Left forelimb (tissue), 1 donor: ENCODE data around the gene BARX1.
A peak's percentile ranks its signal among the peaks of the same experiment; 100 is the strongest.
"Not testable (repeated sequence)": the region's sequence is repeated elsewhere in the genome, so short reads cannot be mapped to it uniquely, and the experiment has no call there.

Source experiments
- DNase-seq: peaks from one replicate; pipeline ENCODE4 v3.0.0-alpha.2; 2018; ENCODE audit warnings: low spot score

Gene BARX1

DNA sequence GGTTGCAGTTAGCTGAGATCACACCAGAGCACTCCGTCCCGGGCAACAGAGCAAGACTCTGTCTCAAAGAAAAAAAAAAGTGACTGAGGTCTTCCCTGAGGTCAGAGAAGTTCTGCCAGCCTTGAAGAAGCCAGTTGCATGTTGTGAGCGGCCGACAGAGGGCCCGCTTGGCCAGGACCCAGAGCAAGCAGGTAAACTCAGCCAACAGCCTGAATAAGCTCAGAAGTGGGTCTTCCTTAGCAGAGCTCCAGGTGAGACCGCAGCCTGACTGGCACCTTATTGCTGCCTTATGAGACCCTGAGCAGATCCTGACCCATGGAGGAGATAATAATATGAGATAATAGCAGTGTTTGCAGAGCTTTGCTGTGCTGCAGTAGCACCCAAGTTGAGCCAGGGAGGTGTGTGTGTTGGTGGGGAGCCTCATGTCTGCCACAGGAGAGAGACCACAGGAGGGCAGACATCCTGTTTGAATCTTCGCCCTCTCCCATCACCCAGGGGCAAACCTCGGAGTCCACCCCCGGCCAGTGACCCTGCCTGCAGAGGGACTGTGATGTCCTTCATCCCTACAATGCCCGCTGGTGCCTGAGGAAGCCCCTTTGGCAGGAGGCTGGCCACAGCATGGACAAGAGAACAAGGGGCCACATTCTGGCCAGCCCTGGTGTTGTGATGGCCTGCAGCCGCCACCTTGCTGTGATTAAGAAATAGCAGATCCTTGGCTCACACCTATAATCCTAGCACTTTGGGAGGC is 10.8 kb upstream of the BARX1 start:
- DNase-seq, result peak; percentile 58

DNA sequence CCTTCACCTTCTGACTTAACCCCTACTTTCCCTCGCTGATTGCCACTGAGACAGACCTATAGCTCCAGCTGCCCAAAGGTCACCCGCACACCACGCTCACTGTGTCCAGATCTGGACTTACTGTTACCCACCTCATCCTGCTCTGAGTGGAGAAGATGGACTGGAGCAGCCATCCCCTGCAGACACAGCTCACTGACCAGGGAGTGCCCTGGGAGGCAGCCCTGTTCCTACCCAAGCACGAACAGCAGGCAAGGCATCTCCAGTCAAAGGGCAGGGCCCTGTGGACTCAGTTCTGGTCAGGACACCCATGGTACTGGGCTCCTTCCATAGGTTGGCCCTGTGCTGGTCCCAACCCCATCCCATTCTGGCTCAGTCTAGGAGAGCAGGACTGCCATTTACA is 9.5 kb upstream of the BARX1 start:
- no peak for DNase-seq

DNA sequence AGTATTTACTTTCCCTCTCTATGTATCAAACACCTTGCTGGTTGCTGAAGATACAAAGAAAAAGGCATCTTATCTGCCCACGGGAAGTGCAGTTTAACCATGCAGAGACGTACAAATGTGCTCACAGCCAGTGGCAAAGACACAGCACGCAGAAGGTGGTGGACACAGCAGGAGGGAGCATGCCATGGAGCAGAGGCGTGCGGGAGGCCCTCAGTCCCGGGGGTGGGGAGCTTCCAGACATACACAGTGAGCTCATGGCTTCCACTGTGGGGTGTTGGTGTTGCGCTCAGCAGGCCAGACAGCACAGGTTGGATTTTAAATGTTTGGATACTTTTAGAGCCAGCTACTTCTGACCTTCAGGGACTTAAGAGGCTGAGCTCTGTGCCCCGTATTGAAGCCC is 8.8 kb upstream of the BARX1 start:
- no peak for DNase-seq

DNA sequence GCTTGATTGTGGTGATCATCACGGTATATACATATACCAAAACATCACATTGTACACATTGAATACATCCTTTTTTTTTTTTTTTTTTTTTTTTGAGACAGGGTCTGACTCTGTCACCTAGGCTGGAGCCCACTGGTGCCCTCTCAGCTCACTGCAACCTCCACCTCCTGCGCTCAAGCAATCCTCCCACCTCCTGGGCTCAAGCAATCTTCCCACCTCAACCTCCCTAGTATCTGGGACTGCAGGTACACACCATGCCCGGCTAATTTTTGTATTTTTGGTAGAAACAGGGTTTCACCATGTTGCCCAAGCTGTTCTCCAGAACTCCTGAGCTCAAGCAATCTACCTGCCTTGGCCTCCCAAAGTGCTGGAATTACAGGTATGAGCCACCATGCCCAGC is 8.3 kb upstream of the BARX1 start:
- DNase-seq, result not testable (repeated sequence)

DNA sequence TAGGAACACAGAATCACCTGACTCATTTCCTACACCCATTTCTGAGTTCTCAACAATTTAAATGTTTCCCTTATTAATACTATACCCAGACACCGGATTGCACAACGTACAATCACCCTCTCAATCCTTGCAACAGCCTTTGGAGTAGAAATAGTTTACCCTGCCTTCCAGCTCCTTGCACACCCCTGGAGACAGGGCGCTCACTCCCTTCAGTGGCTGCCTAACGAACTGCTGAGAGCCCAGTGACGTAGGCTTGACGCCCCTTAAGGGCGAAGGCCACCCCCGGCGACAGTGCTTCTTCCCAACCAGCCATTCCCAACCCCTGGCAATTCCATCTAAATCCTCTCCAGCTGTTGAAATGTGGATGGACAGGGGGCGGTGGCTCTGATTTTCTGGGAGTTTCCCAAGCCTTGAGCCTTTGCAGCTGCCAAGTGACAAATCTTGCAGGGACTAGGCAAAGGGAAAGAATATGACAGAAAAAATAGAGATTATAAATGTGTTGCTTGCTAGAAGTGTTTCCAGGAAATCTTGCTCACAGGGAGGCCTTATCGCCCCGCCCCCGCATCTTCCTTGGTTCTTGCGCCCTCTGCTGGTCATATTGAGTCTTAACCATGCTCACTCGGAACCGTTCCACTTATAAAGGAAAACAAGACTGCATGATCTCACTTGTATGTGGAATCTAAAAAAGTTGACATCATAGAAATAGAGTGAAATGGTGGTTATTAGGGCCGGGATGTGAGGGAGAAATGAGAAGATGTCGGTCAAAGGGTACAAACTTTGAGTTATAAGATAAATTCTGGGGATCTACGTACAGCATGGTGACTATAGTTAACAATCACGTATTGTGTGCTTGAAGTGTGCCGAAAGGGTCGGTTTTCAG is 7.6 kb upstream of the BARX1 start:
- DNase-seq, result peak; percentile 84

DNA sequence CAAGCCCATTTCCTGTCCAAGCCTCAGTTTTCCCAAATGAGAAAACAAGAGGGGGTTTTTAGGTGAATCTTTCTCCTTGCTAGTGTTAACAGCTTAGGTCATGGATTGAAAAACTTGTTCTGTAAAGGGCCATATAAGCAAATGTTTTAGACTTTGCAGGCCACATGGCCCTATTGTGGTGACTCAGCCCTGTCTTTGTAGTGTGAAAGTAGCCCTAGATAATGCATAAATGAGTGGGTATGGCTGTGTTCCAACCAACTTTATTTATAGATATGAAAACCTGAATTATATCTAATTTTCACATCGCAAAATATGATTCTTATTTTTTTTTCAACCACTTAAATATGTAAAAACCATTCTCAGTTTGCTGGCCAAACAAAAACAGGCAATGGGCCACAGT is 6.9 kb upstream of the BARX1 start:
- no peak for DNase-seq

DNA sequence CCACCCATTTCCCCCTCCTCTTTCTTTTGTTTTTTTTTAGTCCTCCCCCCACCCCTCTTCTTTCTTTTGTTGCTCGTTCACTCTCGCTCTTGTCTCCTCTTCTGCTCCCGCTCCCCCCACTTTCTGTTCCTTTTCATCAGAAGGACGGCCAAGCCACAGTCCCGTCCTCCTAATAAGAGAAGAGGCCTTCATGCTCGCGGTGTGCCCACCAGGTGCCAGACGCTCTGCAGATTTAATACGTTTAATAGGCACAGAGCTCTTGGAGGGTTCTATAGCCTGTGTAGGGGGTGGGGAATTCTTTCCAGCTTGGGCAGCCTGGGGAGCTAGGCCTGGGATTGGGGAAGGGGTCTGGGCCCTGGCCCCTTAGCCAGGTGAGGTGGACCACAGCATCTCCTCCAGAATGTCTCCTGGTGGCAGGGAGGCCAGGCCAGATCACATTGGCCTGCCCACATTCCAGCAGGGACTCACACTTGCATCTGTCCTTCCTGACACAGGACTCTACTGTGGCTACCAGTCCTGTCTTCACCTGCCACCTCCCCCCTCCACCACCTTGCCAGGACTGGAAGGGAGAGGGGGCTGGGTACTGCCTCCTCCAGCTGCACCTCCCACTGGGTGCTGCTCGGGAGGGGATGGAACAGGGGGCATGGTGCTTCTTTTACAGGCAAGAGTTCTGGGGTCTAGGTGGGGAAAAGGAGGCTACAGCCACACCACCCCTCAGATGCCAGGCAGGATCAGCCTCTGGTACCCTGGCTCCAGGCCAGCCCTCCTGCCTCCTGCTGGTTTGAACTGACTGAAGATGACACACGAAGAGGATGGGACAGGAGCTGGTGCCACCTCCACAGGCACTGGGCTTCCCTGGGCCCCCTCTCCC is 6.1 kb upstream of the BARX1 start:
- peak; percentile 62 for DNase-seq

DNA sequence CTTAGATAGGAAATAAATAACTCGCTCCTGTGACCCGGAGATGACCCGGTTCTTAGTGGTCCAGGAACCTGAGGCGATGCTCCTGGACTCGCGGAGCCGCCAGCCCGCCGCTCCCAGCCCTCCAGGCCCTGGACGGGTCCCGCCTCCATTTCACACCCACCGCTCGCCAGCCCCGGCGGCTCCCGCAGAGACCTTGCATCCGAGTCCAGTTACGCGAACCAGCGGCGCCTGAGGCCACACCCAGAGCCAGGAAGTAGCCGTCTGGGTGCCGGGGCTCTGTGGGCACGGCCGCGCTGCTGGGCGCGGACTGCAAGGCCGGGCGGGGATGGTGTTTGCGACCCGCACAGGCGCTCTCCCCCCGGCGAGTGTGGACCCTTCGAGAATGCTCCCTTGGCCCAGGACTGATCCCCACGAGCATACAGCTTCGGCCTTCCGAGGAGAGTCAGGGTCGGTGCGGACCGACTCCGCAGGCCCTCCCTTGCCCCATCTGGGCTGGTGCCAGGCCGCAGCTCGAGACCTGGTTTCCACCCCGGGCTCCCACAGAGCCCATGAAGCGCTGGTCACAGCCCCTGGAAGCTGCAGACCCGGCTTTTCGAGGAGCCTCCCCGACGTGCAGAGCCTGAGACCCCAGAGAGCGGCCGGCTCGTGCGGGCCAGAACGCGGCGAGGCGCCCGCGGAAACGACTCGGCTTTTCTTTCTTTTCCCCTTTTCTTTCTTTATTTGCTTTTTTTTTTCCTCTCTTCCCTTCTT is 5.2 kb upstream of the BARX1 start:
- DNase-seq, result no peak

DNA sequence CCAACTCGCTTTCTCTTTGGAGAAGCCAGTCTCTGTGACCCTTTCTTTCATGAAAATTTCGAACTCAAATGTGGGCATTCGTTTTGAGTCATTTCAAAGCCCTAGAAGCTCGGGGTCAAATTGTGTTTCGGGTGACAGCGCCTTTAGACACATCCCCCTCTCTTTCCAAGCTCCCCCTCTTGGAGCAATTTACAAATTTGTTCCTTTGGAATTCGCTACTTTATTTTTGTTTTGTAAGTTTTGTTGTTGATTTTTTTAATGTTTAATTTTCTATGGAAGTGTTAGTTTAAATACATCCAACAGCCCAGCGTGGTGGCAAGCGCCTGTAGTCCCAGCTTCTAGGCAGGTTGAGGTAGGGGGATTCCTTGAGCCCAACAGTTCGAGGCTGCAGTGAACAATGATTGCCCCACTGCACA is 4.6 kb upstream of the BARX1 start:
- no peak for DNase-seq

DNA sequence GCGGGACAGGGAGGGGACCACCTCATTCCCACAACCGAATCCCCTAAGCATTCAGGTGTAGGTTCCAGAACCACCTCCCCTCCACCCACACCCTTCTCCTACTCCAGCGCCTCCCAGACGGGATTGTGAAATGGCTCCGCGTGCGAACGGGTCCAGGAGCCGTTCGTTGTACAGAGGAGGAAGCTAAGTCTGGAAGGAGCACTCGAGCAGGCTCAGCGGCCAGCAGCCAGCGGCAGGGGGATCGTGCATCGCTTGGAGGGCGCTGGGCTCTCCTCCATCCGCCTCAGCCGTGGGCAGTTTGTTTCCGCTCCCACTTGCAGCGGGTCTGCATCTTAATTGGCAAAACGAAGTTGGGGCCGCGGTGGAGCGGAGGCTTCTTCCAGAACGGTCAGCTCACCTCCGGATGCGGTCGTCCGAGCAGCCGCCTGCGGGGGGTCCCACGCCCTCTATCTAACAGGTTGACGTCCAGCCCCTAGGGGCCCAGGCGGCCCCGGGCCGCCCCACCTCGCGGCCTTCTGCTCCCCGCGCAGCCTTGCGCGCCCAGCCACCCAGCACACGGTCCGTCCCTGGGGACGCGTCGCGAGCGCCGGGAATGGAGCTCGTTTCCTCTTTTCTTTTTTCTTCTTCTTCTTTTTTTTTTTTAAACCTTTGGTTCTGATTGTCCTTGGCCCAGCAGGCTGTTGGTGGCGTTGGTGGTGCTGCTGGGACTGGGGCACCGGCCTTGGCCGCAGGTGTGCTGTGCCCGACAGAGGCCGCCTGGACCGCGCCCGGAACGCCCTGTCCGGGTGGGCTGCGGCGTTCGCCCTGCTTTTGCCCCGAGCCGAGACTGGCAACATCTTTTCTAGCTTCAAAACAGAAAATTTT is 3.9 kb upstream of the BARX1 start:
- peak; percentile 72 for DNase-seq

DNA sequence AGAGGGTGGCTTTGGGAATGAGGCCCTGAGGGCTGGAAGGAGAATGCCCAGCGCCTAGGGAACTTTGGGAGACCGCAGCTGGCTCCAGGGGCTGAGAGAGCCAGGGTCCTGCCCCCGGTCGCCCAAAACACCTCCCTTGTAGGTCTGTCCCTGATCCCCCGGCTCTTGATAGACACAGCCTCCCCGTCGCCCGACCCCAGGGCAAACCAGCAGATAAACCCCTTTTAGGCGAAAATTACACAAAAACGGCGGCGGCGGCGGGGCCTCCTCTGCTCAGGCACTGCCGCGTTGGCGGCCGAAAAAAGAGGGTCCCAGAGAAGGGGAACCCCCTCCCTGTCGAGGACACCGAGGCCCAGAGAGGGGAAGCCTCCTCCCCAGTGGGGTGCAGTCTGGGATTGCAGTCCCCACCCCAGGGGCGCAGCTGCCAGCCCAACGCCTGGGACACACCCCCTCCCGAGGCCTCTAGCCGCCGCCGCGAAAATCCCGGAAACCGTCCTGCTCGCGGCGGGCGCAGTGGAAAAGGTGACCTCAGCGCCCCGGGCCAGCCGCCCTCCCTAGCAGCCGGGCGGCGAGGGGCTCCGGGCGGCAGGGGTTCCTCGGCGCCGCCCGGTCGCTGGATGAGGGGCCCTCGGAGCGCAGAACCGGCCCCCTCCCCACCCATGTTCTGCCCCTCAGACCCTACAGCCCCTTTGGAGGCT is 3.1 kb upstream of the BARX1 start:
- peak; percentile 71 for DNase-seq

DNA sequence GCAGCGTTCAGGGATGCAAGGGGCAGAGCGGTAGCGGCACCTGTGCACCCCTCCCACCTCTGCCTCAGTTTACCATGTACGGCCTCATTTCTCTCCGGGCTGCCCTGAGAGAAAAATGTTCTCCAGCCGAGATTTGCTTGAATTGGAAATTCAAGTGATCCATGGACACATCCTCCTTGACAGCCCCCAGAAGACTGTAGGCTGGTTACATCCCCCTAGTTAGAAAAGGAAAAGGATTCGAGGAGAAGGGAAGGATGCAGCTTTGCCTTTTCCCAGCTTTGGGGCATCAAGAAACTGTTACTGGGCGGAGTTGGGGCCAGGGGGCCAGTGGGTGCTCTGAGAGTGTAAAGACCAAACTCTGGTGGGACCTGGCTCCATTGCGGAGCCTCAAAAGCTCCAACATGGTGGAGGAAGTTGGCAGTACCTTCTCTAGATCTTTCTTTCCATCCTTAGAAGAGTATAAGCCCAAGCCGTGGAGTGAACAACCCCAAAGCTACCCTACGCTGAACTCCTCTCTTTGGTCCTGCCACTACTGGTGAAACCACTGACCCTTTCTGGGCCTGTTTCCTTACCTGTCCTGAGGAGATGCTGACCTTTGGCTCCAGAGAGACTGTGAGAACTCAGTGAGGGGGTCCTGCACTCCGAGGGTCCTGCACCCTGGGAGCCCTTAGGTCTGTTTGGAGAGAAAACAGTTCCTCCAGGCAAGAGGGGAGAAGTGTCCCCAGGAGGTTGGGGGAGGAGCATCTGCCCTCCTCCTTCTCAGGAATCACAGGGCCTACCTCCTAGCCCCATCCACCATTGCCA is 1.0 kb upstream of the BARX1 start:
- DNase-seq, result no peak

DNA sequence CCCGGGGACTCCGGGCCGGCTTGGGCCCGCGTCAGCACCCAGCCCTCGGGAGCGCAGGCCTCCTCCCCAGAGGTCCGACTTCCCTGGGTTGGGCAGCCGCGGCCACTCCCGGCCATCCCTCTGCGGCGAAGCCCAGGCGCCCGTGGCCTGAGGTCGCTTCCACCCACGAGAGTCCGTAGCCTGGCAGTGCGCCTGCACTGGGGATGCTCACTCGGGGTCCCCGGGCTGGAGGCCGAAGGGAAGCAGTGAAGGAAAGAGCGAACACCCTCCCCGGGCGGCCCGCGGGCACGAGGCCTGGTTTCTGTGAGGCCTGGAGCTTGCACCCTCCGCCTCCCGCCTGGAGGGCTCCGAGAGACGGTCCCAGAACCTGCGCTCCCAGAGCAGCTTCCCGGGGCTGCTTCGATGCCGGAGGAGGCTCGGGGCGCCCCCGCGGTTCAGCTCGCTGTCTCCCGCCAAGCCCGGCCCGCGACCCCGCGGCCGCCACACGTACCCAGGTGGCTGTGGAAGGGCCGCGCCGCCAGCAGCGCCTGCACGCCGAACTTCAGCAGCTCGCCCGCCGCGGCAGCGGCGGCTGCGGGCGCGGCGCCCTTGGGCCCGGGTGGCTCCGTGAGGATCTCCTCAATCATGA is 607 bp downstream of the BARX1 start:
- DNase-seq, result no peak

DNA sequence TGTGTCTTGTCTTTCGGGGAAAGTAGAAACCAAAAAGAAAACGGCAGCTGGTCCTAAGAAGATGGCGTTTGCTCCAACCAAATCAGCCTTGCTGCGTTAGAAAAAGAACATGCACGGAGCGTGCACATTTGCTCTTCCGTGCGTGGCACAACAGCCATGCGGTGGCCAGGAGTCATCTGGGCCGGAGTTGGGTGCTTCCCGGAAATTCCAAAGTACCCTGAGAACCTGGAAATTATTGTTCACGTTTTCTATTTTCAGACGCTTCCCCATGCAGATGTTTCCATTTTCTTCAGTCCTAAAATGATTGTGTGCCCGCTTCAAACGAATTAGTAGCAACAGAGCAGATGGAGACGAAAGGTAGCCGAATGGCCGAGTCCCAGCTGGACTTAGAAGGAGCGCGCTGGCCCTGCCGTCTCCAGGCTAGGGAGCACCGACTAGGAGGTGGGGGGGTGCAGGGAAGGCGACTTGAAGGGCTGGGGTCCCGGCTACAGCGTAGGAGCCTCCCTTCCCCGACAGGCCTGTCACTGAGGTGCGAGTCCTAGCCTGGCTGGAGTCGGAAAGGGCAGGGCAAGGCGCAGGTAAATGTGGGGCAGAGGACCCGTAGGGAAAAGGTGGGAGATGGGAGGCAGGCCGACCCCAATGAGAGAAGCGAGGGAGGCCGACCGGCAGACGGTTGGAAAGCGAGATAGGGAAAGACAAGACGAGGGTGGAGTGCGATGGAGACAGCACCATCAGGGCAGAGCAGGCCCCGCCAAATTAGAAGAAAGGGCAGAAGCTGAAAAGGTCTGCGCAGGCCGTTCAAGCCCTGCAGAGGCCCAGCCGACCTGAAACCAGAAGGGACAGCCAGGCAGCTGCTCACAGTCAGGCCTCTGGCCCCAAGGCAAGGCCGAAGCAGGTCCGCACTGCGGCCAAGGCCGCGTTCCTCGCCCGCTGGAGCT is 1.4 kb downstream of the BARX1 start:
- no peak for DNase-seq

DNA sequence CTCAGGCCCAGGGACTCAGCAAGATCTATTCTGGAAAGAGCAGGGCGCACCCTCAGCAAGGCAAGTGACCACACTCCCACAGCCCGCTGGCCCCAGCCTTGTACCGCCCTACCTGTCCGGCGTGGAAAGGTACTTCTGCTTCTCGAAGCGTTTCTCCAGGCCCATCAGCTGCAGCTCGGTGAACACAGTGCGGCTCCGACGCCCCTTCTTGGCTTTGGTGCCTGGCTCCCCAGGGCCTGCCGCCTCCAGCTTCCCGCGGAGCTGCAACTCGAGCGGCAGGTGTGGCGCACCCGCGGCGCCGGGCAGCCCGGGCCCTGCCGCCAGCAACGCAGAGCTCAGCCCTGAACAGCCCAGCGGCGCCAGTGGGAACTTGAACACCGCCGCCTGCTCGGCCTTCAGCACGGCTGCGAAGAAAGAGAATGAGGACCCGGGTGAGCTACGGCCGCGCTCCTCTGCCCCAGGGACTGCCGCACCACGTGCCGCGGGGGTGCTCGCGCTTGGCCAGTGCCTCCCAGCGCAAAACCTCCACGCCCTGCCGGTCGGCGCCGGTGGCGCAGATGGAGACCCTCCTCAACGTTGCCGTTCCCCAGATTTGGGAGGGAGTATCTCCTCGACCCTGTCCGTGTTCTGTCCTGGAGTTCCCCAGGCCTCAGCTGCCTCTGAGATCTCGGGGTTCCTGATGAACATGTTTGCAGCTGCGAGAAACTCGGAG is 2.2 kb downstream of the BARX1 start:
- no peak for DNase-seq

DNA sequence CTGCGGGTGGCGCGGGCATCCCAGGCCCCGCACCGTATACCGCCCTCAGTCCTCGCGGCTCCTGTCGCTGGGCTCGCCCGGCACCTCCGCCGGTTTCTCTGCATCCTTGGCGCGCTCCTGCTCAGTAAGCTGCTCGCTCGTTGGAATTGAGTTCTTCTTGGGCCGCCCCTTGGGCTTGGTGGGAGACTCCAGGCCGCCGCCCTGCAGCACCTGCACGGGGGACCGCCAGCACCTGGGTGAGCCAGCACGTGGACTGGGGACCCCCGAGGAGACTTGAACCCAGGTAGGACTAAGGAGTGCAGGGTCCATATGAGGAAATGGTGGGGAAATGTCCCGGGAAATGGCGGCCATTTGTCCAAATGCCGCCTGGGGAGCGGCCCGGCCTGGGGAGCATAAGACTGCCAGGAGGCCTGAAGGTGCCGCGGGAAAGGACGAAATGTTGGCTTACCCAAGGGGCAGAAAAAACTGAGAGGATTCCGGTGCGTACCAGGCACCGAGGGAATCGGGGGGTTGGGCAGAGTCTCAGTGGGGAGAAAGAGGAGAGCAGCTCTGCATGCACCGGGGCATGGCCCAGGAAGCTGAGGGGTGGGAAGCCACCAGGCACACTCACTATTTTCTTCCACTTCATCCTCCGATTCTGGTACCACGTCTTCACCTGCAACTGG is 2.9 kb downstream of the BARX1 start:
- no peak for DNase-seq
